ENCODE measurements around the gene ABCF2. TPM values are rescaled to one million over a fixed set of nuclear protein-coding genes. Genes with fewer than 3 reads are reported as not detected.
A peak's percentile ranks its signal among the peaks of the same experiment; 100 is the strongest.

Gene ABCF2
- total RNA-seq (2014; rRNA removed; shearing (Covaris generic)) = 70.0 and 73.6 TPM in 2 replicates
- polyA plus RNA-seq (2014; cell fraction: nucleus; rRNA removed) = 53.1 and 67.7 TPM in 2 replicates

DNA sequence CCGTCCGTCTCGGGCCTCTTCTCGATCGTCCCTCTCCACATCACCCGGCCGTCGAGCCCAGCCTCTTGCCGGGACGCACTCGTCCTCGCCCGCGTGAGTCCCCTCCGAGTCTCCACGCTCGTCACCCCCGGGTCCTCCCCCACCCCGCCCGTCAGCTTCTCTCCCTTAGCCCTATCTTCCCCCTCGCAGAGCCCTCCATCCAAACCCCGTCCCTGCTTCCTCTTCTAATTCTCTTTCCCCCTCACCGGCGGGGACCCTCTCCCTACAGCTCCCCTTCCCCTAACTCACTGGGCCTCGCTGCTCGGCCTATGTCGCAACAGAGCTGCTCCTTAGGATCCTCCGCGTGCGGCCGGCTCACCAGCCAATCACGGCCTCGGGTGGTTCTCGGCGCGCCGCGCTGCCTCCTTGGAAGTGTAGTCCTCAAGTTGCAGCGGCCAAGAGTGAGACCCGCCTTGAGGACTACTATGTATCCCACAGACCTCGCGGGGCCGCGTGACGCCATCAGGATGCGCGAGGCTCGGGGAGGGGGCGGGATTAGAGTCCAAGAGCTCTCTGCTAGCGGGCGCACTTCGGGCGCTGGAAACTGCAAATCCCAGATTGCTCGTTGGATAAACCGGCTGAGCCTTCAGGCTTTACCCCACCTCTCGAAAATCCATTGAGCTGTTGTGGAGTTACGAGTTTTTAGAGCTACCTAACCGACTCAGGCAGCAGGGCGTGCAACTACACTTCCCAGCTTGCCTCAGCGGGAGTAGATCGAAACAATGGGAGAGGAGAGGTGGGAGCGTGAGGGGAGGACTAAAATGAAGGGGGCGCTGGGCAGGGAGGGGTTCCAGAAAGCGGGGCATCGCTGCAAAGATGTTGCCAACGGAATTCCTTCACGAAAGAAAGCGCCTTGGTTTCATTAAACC is at the start of gene ABCF2:
TSS of gene ABCF2 (minus strand) at position 331 of the 908 bp plus-strand sequence. CDS start 747 bp downstream, outside the sequence.
- peak; percentile 98 for DNase-seq (ENCODE audit: extremely low read depth, low read depth)

DNA sequence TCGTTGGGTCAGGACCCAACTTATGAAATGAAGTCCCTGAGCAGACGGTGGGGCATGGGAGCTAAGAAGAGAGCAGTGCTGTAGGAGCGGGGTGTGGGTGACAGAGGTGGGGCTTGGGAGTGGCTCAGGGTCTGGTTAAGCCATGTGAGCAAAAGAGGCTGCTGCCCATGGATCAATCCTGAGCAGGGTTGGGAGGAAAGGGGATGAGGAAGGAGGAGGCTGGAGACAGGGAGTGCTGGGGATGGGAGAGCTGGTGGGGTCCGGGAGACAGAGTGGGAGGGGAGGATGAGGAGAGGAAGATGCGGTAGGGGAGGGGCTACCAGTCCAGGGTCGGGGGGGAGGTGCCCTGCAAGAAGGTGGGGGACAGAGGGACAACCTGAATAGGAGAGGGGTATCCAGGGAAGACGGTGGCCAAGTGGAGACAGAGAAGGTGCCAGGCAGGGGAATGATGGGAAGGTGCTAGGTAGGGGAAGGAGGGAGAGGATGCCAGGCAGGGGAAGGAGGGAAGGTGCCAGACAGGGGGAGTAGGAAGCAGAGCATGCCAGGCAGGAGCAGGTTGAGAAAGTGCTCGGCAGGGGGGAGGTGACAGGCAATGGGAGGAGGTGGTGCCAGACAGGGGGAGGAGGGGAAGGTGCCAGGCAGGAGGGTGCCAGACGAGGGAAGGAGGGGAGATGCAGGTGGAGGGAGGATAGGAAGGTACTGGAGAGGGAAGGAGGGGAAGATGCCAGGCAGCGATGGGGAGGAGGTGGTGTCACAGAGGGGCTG is 49.0 kb upstream of the ABCF2 start:
- DNase-seq (ENCODE audit: extremely low read depth, low read depth) = no peak

DNA sequence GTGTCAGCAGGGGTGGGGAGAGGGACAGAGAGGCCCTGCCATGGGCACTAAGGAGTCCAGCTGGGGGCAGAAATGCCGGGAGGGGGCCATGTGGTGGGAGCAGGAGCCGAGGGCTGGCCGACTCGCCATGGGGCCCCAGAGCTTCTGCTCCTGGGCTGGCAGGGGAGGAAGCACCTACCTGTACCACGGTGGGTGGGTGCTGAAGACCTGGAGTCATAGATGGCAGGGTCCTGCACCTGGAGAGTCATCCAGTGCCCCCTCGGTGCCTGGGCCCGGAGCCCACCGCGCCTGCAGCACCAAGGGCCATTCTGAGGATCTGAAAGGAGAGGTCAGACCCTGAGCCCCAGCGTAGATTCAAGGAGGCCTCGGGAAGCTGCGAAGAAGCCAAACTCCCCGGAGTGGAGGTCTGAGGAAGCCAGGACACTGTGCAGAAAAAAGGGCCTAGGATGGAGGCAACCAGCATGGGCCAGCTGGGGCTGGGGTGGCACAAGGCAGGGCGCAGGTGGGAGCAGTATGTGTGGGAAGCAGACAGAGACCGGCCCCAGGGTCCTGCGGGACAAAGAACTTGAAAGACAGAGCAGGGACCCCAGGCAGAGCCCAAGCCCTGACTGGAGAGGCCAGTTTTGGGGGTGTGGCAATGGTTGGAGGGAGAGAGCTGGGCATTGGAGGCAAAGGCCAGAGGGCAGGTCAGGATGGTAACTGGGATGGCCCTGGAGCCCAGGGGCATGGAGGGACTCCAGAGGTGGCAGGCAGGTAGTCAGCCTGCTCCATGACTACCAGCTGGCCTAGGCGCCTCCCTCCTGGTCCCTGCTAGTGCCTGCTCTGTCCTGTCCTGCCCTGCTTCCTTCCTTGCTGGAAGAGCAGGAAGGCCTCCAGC is 48.2 kb upstream of the ABCF2 start:
- no peak for DNase-seq (ENCODE audit: extremely low read depth, low read depth)

DNA sequence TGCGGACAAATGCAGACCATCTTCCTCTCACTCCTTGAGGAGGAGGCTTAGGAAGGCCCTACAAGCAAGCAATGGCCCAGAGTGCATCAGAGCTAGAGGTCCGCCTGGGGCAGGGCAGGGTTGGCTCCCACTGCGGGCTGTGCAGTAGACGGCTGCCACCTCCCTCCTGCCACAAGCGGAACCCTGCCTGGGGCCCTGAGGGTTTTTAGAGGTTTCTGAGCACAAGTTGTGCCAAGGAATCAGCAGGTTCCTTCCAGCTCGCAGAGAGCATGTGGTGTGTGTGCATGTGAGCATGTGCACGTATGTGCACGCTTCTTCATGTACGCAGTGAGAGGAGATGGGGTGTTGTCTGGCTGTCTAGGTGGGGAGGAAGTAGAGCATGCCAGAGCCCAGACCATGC is 47.4 kb upstream of the ABCF2 start:
- no peak for DNase-seq (ENCODE audit: extremely low read depth, low read depth)

DNA sequence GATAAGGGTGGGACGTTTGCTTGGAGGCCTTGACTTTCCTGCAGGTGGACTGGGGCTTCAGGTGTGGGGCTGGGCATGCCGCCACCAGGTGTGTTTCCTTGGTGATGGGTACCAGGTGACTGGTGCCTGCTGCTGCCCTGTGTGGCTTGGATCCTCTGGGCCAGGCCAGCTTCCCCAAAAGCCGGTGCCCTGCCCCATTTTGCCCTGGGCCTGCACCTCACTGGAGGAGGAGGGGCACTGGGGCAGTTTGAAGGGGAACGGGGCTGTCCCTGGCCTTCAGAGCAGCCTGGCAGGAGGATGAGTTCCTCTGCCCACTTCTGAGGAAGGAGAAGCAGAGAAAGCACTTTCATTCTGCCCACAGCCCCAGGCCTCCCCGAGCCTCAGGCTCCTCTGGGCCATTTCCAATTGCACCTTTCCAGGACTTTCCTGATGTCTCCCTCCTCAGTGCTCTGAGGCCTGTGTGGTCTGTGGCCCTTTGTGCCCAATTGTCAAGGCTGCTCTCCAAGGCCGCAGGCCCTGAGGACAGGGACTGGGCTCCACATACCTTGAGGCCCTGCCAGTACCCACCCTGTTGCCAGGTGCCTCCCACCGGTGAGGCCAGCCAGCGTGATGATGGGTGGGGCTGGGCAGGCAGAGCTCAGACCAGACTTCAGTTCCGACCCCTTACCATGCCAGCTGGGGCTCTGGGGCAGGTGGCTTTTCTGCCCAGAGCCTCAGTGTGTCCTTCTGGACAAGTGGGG is 46.8 kb upstream of the ABCF2 start:
- no peak for DNase-seq (ENCODE audit: extremely low read depth, low read depth)

DNA sequence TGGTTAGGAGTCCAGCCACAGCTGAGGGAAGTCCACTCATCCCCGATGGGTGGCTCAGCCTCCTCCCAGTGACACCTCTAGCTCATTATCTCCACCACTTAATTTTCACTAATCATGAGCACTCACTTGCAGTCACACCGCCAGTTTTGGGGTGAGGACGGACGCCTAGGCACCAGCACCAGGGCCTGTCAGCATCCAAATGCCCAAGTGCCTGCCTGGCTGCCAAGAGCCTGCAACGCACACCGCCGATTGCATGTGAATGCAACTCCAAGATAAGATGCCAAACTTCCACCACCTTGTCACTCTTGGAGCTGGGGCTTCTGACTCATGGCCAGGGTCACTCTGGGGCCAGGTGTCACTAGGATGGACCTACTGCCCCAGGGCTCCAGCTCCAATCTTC is 45.9 kb upstream of the ABCF2 start:
- DNase-seq (ENCODE audit: extremely low read depth, low read depth) = no peak

DNA sequence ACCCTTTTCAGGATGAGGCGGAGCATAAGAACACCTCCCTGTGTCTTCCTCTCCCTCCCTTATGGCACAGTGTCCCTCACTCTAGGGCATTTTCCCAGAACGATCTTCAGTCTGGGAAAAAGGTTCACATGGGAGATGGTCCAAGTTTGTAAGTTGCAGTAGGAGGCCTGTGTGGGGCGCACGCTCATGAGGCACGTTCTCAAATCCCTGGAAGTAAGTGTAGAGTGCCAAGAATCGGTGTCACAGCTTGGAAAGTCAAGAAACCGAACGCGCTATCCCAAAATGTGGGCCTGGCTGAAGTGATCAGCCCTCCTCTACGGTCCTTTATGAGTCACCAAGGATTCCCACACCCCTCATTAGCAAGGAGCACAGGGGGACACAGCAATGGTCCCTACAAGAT is 45.4 kb upstream of the ABCF2 start:
- no peak for DNase-seq (ENCODE audit: extremely low read depth, low read depth)

DNA sequence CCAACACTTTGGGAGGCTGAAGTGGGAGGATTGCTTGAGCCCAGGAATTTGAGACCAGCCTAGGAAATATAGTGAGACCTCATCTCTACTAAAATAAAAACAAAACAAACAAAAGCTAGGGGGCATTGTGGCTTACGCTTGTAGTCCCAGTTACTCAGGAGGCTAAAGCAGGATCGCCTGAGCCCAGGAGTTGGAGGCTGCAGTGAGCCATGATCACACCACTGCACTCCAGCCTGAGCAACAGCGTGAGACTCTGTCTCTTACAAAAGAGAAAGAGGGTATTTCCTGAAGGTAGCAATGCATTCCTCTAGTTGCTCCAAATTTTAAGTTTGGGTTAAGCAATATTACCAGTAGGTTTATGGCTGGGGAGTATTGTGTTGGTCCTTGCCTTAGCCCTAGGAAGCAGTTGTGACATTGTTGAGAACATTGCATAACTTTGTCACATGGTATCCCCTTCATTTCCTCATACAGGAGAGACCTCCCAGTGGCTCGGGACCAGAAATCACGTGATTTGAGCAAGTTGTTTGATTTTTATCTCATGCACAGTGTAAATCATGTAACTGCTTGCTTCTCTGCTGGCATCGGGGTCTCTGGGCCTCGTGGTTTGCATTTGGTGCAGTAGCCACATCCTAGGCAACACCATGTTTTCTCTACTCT is 44.8 kb upstream of the ABCF2 start:
- DNase-seq (ENCODE audit: extremely low read depth, low read depth) = no peak

DNA sequence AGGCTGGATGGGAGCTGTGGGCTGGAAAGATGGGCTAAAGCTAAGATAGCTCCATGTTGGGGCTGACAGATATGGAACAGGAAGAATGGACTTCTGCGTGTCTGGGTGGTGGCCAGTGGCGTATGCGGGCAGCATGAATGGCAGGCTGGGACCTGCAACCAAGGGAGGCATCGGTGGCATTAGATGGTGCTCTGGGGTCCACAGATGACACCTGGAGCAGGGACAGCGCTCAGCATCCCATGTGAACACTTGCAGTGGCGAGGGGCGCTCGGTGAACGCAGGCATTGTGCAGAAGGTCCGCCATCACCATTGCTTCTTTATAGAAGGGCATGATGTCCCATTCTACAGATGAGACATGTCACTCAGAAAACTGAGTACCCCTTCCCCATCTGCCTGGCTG is 42.5 kb upstream of the ABCF2 start:
- DNase-seq (ENCODE audit: extremely low read depth, low read depth) = no peak

DNA sequence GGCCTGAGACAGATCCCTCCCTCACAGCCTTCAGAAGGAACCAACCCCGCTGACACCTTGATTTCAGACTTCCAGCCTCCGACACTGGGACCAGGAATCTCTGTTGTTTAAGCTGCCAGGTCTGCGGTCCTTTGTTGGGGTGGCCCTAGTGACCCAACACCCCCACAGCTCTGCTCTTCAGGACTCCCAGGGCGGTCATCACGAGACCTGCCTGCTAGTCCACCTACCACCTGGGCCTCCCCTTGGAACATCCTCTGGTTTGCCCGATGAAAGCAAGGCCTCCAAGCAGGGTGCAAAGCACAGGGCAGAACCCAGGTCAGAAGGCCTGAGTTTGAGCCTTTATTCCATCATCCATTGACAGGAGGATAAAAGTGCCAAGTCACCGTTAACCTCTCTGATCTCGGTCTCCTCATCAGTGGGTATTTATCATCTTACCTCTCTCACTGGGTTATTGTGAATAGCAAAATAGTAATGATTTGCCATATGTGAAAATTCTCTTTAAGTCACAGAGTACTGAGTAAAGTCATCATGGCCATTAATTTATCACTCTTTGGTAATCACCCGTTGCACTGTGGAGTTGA is 38.4 kb upstream of the ABCF2 start:
- DNase-seq (ENCODE audit: extremely low read depth, low read depth) = no peak

DNA sequence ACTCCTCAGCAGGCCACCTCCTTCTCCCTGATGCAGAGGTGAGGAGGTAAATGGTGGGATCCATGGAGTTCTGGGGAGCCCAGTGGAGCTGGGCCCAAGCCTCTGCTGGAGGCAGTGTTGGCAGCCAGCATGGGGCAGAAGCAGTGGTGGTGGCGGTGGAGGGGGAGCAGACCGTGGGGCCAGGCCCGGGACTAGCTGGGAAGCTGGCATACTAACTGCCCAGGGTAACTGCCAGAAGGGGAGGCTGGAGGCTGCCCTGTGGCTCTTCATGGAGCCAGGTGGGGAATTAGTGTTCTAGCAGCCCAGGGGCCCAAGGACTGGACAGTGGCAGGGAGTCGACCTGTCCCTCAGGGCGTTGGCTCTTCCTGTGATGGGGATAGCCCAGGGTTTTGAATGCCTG is 37.6 kb upstream of the ABCF2 start:
- no peak for DNase-seq (ENCODE audit: extremely low read depth, low read depth)

DNA sequence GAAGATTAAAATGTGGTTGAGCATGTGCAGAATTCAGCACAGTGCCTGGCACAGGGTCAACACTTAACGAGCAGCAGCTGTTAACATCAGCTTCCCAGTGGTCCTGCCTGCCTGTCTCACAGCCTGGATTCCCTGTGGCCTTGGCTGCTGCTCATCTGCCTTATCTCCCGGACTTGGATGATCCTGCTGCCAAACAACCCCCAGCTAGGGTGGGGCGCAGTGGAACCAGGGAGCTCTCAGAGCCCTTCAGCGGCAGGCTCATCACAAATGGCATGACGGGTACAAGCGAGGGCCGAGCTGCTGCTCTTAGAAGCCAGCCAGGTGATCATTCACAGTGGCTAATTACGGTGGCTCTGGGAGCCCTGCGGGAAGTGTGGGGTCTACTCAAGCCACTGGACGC is 34.5 kb upstream of the ABCF2 start:
- no peak for DNase-seq (ENCODE audit: extremely low read depth, low read depth)

DNA sequence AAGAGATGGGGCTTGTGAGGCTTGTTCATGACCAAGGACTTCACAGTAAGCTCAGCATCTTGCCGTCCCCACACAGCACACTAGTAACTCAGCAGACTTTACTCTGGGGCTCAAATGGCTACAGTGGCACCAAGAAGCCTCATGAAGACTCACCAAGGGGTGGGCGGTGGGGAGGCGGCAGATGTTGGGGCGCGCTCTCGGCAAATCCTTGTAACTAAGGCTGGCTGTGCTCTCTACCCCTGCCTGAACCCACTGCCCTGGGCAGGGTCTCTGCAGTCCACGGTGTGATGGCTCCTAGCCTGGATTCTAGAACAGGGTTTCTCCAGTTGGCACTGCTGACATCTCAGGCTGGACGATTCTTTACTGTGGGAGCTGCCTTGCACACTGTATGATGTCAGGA is 33.9 kb upstream of the ABCF2 start:
- DNase-seq (ENCODE audit: extremely low read depth, low read depth) = no peak

DNA sequence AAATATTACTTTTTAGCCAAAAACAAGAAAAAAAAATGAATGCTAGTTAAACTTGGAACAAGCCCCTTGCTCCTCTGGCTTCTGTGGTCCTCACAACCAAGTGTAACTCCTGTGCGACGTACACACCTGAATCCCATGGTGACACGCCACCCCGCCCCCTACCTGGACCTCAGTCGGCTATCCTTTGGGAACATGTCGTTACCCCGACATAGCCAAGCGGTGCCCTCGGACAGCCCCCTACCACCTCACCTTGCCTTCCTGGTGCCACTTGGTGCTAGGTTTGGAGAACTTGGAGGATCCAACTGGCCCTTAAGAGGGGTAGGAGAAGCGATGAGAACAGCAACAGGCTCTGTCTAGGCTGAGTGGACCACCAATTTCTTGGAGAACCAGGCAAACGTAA is 33.5 kb upstream of the ABCF2 start:
- DNase-seq (ENCODE audit: extremely low read depth, low read depth) = no peak

DNA sequence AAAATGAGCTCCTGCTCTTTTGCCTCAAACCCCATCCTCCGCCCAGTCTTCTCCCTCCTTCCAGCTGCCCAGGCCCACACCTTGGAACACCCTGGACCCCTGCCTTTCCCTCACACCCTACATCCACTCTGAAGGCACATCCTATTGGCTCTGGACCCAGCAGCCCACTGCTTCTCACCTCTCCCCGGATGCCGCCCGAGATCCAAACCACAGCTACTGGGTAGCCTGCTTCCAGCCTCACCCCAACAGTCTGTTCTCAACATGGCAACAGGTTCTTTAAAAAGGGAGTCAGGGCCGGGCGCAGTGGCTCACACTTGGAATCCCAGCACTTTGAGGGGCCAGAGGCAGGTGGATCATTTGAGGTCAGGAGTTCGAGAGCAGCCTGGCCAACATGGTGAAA is 31.0 kb upstream of the ABCF2 start:
- no peak for DNase-seq (ENCODE audit: extremely low read depth, low read depth)

DNA sequence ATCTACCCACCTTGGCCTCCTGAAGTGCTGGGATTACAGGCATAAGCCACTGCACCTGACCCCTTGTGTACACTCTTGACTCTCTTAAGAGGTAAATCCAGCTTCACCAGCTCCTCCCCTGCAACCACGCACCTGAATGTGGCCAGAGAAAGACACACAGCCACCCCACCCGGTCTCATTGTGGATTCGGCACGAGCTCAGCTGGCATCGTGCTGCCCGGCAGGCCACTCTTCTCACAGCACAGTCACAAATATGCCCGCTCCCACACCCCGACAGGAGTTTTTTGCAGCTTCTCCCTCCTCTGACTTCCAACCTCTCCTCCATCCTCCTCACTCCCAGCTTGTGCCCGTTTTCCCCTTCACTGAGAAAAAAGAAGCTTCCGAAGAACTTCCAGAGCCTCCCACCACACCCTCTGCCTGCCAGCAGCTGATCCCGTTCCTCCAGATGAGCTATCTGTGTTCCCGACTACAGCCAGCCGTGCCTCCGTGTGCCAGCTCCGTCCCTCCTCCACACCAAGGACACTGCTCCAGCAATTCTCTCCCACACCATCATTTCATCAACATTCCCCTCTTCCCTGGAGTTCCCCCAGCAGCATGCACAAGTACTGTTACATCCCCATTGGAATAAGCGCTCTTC is 29.5 kb upstream of the ABCF2 start:
- no peak for DNase-seq (ENCODE audit: extremely low read depth, low read depth)

DNA sequence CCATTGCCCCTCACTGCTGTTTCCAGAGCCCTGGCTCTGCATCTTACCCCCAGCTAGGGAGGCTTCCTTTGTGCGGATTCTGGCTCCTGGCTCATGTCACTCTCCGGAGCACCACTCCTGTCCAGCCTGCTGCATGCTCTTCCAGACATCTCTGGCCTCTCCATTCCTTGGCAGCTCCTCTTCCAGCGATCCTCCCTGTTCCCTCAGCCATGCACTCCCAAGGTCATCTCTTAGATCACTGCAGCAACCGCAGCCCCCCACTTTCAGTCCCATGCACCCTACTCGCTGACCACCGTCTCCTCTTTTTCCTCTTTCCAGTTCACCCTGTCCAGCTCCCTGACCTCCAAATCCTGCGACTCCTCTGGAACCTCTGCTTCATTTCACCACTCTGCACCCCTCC is 28.4 kb upstream of the ABCF2 start:
- no peak for DNase-seq (ENCODE audit: extremely low read depth, low read depth)

DNA sequence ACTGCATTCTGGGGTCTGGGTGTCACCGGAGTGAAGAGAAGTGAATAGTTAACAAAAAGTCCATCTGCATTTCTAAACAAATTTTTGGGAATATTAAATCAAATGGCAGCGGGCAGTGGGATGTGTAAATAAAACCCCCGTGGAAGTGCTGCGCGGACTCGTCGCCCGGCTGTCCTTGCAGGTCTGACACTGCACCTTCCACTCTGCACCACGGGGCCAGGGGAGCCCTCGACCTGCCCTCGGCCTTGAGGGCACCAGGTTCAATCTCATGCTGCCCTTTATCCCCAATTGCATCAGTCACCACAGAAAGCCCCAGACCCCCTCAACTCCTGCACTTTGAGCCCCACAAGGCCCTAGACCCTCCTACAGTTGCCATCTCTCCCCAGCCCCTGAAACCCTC is 27.8 kb upstream of the ABCF2 start:
- DNase-seq (ENCODE audit: extremely low read depth, low read depth) = no peak

DNA sequence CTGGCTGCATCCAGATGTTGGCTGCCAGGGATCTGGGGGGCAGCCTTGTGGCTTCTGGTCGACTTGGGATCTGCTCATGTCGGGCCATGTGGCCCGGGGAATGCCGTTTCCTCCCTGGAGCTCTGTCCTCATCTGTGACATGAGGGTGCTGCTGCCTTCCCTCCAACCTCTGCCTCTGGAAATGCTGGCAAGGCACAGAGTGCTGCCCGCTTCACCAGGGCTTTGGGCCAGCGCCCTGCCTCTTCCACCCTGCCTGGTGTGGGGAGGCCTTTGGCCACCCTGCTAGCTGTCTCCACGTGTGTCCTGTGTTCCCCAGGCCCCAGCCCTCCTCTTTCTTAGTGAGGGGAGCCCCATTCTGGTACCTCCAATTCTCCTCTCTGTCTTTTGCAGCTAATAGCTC is 27.3 kb upstream of the ABCF2 start:
- no peak for DNase-seq (ENCODE audit: extremely low read depth, low read depth)

All from NCI-H460 (cell line).